HG02981 (cell line): ENCODE data around the gene JAM2.

Experiments used
- ATAC-seq: cut with Tn5 transposase; IDR thresholded peaks from one replicate; pipeline ENCODE4 v1.9.1; 2021; ENCODE audit warnings: mild to moderate bottlenecking, moderate library complexity; ENCODE audit not compliant: unreplicated experiment

The JAM2 gene

DNA sequence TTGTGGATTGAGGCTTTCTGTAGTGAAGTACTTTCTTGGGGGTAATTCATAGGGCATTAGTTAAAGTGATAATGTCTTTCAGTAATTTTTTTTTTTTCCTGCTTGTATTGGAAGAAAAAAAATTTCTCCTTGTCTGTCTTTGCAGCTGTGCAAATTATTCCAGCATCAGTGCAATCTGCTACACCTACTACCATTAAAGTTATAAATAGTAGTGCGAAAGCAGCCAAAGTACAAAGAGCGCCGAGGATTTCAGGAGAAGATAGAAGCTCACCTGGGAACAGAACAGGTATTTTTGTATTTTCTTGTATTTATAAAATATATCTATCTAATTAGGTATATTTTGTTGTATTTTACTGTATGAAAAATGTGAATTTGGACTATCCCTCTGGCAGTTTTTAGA, 125.0 kb downstream of the JAM2 start:
- no peak for ATAC-seq
